HG03108 (cell line): ENCODE data around the gene METTL5.
A peak's percentile ranks its signal among the peaks of the same experiment; 100 is the strongest.
"Not testable (repeated sequence)": the region's sequence is repeated elsewhere in the genome, so short reads cannot be mapped to it uniquely, and the experiment has no call there.

Experiments
- ATAC-seq: cut with Tn5 transposase; IDR thresholded peaks from one replicate; pipeline ENCODE4 v1.9.1; 2021; ENCODE audit warnings: moderate library complexity; ENCODE audit not compliant: unreplicated experiment

The METTL5 gene

DNA sequence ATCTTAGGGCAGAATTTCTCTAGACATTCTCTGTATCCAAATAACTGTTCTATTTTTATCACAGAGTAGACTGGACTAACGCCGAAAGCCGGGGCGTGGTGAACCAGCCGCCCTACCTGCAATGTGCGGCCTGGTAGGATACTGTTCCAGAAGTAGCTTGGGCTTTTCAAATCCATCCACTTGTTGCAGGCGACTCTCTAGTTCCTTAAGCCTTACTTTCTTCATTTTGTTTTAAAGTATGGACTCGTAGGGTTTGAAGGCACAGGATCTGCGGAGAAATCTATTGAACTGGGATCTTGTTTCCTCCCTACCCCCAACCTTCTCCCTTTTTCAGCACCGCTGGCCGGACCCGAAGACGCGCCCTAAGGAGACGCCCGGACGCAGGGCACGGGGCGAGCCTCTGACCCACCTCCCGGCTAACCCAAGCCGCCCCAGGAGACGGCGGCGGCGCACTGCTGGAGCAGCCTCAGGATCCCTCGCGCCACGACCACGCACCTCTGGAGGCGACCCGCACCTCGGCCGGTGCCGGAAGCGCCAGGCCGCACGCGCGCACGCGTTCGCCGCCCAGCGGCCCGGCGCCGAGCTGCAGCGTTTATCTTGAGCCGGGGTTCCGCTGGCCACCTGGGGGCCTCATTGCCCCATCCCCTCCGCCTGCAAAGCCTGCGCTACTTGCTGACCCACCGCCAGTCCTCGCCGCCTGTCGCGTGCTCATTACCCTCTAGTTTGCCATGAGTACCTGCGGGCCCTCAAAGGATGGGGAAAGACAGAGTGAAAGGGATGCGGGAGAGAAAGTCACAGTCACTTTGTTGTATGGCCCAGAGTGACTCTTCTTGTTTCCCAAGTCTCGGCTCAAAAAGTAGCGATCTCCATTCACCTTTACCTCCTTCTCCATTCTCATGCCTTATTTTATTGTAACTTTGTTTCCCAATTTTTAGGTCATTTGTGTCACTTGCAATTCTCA is at the start of gene METTL5:
Gene METTL5 (minus strand): TSS at position 533 of the 961 bp plus-strand sequence. CDS start 308 bp downstream, at position 225.
- peak; percentile 51 for ATAC-seq

DNA sequence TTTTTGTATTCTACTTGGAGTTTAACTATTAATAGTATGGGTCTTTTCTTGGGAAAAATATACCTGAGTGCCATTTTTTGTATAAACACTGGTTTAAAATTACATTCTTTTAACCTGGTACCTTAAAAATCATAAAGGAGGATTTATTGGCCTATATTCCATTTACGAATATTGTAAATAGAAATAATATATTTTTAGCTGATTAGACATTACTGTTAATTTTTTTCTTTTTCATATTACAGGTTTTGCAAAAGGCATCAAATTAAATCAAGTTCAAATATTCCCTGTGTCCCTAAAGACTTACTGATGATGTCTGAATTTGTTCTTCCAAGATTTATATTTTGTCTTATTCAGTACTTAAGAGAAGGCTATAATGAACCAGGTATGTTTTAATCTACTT is 47.3 kb upstream of the METTL5 start:
- ATAC-seq: no peak

DNA sequence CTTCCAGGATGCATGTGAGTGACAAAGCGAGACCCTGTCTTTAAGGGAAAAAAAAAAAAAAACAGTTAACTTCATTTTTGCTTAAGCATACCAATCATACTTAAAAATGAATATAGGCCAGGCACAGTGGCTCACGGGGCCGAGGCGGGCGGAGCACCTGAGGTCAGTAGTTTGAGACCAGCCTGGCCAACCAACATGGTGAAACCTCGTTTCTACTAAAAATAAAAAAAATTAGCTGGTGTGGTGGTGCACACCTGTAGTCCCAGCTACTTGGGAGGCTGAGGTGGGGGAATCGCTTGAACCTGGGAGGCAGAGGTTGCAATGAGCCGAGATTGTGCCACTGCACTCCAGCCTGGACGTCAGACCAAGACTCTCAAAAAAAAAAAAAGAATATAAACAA is 46.7 kb upstream of the METTL5 start:
- not testable (repeated sequence) for ATAC-seq

- no peak for ATAC-seq
Measured at GRCh38 chr2:169868951-169869350, 44.2 kb upstream of the METTL5 start.

DNA sequence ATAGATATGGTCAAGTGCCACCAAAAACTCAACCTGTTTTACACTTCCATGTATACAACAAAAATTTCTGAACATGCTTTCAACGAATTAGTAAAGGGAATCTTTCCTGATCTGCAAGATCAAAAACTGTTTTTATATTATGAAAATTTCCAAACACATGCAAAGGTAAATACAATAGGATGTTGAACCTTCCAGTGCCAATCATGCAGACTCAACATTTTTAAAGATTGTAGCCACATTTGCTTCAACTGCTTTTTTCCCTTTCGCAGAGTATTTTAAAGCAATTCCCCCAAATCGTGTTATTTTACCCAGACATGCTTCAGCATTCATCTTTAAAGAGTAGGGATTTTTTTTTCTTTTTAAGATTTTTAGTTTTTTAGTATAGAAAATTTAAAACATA is 42.9 kb upstream of the METTL5 start:
- no peak for ATAC-seq

DNA sequence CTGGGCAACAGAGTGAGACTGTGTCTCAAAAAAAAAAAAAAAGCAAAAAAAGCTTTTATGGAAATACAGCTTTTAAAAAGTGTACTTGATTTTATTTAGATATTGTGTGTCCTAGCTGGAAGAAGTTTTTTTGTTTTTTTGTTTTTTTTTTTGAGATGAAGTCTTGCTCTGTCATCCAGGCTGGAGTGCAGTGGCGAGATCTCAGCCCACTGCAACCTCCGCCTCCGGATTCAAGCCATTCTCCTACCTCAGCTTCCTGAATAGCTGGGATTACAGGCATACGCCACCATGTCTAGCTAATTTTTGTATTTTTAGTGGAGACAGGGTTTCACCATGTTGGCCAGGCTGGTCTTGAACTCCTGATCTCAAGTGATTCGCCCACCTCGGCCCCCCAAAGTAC is 41.5 kb upstream of the METTL5 start:
- not testable (repeated sequence) for ATAC-seq

- ATAC-seq: no peak
Measured at GRCh38 chr2:169865492-169865891, 40.8 kb upstream of the METTL5 start.

DNA sequence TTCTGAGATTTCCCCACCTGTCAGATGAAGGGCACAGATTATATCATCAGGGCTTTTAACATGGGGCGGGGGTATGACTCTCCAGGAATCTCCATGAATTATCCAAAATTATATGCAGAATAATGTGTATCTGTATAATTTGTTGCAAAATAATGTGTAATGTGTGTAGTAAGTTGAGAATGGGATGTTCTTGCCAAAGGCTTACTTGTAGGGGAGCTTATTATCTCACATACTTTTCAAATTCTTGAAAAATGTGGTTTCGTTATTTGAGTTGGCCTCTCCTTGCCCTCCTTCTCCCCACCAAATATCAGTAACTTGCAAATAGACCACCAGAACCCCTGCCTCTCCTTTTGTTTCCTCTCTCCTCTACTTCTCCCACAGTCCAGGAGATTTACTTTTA is 38.1 kb upstream of the METTL5 start:
- ATAC-seq: no peak

DNA sequence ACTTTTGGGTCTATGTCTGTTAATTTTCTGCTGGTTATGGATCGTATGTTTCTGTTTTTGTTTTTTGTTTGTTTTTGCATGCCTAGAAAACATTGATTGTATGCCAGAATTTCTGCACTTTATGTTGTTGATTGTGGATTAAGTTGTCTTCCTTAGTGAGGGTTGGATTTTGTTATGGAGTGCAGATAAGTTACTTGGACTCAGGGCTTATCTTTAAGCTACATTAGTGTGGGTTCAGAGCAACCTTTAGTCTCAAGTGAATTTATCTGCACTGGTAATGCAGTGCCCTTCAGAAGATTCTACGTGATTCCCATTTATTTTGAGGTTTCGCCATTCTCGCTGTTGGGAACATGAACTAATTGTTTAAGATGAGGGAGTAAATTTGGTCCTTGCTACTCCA is 35.4 kb upstream of the METTL5 start:
- no peak for ATAC-seq

DNA sequence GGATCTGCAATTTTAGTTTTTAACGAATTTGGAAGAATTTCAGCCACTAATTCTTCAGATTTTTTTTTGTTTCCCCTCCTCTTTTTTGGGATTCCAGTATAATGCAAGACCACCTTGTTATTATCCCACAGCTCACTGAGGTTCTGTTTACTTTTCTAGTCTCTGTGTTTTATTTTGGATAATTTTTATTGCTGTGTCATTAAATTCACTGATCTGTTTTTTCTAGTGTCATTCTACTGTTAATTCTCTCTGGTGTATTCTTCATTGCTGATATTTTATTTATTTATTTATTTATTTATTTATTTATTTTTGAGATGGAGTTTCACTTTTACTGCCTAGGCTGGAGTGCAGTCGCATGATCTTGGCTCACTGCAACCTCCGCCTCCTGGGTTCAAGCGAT is 34.7 kb upstream of the METTL5 start:
- ATAC-seq: no peak

DNA sequence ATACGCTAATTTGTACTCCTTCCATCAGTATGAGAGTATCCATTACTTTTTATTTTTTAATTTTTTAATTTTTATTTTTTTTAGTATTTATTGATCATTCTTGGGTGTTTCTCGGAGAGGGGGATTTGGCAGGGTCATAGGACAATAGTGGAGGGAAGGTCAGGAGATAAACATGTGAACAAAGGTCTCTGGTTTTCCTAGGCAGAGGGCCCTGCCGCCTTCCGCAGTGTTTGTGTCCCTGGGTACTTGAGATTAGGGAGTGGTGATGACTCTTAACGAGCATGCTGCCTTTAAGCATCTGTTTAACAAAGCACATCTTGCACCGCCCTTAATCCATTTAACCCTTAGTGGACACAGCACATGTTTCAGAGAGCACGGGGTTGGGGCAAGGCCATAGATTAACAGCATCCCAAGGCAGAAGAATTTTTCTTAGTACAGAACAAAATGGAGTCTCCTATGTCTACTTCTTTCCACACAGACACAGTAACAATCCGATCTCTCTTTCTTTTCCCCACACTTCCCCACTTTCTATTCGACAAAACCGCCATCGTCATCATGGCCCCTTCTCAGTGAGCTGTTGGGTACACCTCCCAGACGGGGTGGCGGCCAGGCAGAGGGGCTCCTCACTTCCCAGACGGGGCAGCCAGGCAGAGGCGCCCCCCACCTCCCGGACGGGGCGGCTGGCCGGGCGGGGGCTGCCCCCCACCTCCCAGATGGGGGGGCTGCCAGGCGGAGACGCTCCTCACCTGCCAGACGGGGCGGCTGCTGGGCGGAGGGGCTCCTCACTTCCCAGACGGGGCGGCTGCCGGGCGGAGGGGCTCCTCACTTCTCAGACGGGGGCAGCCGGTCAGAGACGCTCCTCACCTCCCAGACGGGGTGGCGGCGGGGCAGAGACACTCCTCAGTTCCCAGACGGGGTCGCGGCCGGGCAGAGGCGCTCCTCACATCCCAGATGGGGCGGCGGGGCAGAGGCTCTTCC is 30.9 kb upstream of the METTL5 start:
- ATAC-seq: not testable (repeated sequence)

DNA sequence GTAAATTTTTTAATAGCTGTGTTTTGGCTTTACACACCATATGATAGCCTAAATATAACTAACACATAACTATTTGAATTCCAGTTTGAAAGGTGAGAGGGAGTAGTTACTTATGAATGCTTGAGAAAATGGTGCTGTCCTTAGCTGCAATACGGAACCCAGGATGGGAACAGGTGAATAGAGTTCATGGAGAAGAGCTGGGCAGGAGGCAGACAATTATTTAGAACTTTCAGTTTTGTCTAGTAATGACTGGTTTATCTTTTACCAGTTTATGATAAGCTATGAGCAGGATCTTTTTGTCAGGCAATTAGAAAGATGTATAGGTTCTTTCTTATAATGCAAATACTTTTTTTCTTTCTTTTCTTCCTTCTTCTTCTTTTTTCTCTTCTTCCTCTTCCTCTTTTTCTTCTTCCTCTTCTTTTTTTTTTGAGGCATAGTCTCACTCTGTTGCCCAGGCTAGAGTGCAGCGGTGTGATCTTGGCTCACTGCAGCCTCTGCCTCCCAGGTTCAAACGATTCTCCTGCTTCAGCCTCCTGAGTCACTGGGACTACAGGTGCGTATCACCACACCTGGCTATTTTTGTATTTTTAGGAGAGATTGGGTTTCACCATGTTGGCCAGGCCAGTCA is 28.4 kb upstream of the METTL5 start:
- ATAC-seq: no peak

GRCh38 chr2:169849710-169850109 is 25.0 kb upstream of the METTL5 start:
- ATAC-seq: no peak

- ATAC-seq: not testable (repeated sequence)
Measured at GRCh38 chr2:169848959-169849693, 24.4 kb upstream of the METTL5 start.

- ATAC-seq: no peak
Measured at GRCh38 chr2:169845016-169845415, 20.3 kb upstream of the METTL5 start.

GRCh38 chr2:169841625-169842024 is 16.9 kb upstream of the METTL5 start:
- not testable (repeated sequence) for ATAC-seq

GRCh38 chr2:169840747-169841142 is 16.0 kb upstream of the METTL5 start:
- ATAC-seq: no peak

DNA sequence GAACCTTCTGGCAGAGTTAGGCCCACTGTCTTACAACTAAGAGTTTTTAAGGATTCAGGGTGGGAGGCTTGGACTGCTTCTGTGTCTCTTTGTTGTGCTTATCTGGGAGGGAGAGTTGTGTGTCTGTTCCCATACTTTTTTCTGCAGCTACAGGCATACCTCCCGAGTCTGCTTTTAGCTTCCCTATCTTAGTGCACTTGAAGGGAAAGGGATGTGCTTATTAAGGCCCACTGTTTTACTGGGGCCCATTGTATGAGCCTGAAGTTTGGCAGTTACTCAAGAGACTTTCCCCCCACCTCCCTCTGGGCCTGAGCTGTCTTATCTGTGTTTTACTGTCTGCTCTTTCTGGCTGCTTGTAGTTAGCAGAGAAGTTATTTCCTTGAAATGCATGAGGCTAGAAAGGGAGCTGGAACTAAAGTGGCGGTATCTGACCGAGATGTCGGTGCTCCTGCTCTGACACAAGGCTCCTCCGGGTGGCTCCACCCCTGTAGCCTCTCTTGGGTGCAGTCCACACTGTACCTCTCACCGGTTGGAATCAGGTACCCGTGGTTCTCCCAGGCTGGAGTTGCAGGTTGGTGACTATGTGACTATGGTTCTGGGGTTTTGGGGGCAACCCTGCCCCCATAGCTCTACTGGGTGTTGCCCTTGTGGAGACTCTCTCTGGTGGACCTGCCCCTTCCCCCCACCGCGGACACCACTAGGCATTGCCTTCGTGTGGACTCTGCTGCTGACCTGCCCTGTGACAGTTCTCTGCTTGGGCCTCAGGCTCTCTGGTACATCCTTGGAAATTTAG is 15.4 kb upstream of the METTL5 start:
- ATAC-seq: no peak

GRCh38 chr2:169838743-169839489 is 14.2 kb upstream of the METTL5 start:
- ATAC-seq: no peak
